ENCODE results near the gene KPNA5.
"Not testable (repeated sequence)": the region's sequence is repeated elsewhere in the genome, so short reads cannot be mapped to it uniquely, and the experiment has no call there.

DNA sequence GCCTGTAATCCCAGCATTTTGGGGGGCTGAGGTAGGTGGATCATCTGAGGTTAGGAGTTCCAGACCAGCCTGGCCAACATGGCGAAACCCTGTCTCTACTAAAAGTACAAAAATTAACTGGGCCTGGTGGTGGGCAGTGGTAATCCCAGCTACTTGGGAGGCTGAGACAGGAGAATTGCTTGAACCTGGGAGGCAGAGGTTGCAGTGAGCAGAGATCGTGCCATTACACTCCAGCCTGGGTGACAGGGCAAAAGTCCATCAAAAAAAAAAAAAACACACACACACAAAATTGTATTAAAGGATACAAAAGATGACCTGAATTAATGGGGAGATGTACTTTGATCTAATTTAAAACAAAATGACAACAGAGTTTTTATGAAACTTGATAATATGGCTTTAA is 16.8 kb upstream of the KPNA5 start:
- TF ChIP-seq, protein P1, sequence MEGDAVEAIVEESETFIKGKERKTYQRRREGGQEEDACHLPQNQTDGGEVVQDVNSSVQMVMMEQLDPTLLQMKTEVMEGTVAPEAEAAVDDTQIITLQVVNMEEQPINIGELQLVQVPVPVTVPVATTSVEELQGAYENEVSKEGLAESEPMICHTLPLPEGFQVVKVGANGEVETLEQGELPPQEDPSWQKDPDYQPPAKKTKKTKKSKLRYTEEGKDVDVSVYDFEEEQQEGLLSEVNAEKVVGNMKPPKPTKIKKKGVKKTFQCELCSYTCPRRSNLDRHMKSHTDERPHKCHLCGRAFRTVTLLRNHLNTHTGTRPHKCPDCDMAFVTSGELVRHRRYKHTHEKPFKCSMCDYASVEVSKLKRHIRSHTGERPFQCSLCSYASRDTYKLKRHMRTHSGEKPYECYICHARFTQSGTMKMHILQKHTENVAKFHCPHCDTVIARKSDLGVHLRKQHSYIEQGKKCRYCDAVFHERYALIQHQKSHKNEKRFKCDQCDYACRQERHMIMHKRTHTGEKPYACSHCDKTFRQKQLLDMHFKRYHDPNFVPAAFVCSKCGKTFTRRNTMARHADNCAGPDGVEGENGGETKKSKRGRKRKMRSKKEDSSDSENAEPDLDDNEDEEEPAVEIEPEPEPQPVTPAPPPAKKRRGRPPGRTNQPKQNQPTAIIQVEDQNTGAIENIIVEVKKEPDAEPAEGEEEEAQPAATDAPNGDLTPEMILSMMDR (IDR thresholded peaks at IDR 0.05), result not testable (repeated sequence)
- TF ChIP-seq POLR2A, POLR2AphosphoS5 (IDR thresholded peaks at IDR 0.05): not testable (repeated sequence)

All from transverse colon (tissue), 4 donors.